ENCODE measurements around the gene HOXD12.

The HOXD12 gene

DNA sequence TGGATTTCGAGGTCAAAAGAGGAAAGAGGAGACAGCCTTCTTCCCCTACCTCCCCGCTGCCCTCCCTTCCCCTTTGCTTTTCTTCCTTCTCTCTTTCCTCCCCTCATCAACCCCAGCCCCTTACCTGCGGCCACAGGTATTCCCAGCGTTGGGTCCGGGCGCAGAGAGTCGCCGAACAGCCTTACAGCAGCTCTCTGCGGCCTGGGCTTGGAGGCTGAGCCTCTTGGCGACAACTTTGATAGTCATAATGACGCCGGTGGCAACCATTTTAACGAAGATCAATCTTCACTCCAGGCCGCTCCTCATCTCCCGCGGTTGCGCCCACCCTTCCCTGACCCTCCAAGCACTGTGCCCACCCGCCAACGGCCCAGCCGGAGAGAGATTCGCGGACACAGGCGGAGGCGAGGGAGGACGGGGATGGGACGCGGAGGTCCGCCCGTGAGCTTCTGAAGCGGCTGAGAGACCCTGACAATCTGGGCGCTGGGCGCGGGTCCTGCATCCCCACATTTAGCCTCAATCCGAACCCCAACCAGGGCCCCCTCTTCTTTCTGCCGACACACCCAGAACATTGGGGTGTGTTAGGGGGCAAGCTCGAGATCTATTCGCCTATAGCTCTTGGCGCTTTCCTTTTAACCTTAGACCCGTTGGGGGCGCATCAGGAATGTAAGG lies 14.3 kb upstream of the HOXD12 start:
- TF ChIP-seq, protein P1, sequence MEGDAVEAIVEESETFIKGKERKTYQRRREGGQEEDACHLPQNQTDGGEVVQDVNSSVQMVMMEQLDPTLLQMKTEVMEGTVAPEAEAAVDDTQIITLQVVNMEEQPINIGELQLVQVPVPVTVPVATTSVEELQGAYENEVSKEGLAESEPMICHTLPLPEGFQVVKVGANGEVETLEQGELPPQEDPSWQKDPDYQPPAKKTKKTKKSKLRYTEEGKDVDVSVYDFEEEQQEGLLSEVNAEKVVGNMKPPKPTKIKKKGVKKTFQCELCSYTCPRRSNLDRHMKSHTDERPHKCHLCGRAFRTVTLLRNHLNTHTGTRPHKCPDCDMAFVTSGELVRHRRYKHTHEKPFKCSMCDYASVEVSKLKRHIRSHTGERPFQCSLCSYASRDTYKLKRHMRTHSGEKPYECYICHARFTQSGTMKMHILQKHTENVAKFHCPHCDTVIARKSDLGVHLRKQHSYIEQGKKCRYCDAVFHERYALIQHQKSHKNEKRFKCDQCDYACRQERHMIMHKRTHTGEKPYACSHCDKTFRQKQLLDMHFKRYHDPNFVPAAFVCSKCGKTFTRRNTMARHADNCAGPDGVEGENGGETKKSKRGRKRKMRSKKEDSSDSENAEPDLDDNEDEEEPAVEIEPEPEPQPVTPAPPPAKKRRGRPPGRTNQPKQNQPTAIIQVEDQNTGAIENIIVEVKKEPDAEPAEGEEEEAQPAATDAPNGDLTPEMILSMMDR (IDR thresholded peaks at IDR 0.05): no peak
- peaks cover 20 to 100% of the 10 kb centered on the region in 2 donors for H3K27me3 ChIP-seq
- H3K27ac ChIP-seq: no peak overlapping the region
- peaks cover 0 to 53% (median 35%) of the 10 kb centered on the region in 4 donors for H3K4me1 ChIP-seq
- DNase-seq: no peak
- peaks cover 0 to 7% (median 0%) of the 10 kb centered on the region in 3 donors for H3K9me3 ChIP-seq
- no peaks in the 10 kb centered on the region for H3K36me3 ChIP-seq
- no peak overlapping the region for H3K4me3 ChIP-seq
- intact Hi-C loops (cut with DNase I; ENCODE audit: low total_unique reads): no loop called here

DNA sequence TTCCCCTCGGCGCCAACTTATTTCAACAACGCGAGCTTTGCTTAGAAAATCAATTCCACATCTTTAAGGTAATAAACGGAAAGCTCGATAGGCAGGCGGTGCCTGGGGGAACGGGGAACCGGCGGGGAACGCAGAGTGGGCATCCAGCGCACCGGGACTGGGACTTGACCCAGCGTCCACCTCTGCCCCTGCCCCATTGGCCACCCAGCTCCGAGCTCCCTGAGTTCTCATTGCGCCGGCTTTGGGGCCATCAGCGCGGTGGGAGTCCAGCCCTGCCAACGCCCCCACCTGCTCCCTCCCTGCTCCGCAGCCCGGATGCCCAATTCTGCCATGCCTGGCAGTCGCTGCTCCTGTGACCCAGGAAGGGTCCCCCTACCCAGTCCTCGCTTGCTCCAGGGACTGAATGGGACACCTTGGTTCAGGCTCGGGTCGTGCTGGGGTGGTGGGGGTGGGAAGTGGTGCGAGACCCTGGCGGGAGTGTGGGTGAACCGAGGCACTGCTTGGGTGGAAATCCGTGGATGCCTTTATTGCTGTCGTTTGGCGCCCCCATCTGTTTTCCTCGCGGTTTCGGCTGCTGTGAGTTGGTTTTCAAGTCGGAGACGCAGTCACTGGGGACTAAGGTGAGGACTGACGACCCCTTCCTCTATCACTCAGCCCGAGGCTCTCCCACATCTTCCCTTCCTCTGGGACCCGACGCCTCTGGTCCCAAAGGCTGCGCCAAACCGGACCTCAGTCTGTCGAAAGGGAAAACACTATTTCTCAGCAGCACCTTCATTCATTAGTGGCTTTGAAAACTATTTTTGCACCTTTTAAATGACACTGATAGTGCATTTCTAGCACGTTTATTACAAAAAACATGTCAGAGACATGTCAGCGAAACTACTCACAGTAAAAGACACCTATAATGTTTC lies 13.5 kb upstream of the HOXD12 start:
- Histone ChIP-seq H3K4me3 (peak overlapping the region in 1 of 2 donors; percentile 15), H3K27me3 (peaks cover 14 to 100% of the 10 kb centered on the region in 2 donors), H3K36me3 (no peaks in the 10 kb centered on the region), H3K4me1 (peaks cover 0 to 47% (median 30%) of the 10 kb centered on the region in 4 donors), H3K9me3 (peaks cover 0 to 7% (median 0%) of the 10 kb centered on the region in 3 donors), H3K27ac (no peak overlapping the region)
- DNase-seq: peak in 1 of 2 donors; percentile 66
- intact Hi-C loops (cut with DNase I; ENCODE audit: low total_unique reads): no loop called here
- TF ChIP-seq, protein P1 (IDR thresholded peaks at IDR 0.05): peak; percentile 42 to 50

DNA sequence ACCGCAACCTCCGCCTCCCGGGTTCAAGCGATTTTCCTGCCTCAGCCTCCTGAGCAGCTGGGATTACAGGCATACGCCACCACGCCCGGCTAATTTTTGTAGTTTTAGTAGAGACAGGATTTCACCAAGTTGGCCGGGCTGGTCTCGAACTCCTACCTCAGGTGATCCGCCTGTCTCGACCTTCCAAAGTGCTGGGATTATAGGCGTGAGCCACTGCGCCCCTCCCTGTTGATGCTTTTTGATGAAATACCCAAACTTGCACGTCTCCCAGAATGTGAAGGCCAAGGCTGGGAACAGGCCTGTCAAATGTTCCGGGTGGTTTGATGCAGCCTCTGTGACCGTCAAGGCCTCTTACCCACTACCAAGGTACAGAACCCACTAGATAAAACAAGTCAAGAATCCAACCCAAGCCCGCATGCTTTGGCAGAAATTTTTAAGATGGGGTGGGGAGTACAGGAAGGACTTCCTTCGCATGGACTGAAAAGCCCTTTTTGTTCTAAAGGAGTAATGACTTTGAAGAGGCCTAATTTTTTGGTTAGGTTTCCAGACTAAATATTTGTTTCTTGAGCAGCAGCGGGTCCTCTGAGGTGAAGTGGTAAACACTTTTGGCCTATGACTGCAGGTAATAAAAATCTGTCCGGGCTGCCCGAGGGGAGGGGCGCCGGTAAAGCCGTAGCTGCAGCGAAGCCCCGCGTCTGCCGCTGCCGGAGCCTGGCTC lies 12.1 kb upstream of the HOXD12 start:
- TF ChIP-seq, protein P1 (IDR thresholded peaks at IDR 0.05): no peak
- Histone ChIP-seq H3K36me3 (no peaks in the 10 kb centered on the region), H3K4me1 (peaks cover 0 to 47% (median 36%) of the 10 kb centered on the region in 4 donors), H3K9me3 (peaks cover 0 to 4% (median 0%) of the 10 kb centered on the region in 3 donors), H3K27me3 (peaks cover 15 to 100% of the 10 kb centered on the region in 2 donors), H3K27ac (no peak overlapping the region), H3K4me3 (no peak overlapping the region)
- DNase-seq: peak in 1 of 2 donors; percentile 54
- intact Hi-C loops (cut with DNase I; ENCODE audit: low total_unique reads): loop anchor here (2.0 kb wide), 1 partner anchor 399 kb away; no protein-coding TSS in a partner anchor

DNA sequence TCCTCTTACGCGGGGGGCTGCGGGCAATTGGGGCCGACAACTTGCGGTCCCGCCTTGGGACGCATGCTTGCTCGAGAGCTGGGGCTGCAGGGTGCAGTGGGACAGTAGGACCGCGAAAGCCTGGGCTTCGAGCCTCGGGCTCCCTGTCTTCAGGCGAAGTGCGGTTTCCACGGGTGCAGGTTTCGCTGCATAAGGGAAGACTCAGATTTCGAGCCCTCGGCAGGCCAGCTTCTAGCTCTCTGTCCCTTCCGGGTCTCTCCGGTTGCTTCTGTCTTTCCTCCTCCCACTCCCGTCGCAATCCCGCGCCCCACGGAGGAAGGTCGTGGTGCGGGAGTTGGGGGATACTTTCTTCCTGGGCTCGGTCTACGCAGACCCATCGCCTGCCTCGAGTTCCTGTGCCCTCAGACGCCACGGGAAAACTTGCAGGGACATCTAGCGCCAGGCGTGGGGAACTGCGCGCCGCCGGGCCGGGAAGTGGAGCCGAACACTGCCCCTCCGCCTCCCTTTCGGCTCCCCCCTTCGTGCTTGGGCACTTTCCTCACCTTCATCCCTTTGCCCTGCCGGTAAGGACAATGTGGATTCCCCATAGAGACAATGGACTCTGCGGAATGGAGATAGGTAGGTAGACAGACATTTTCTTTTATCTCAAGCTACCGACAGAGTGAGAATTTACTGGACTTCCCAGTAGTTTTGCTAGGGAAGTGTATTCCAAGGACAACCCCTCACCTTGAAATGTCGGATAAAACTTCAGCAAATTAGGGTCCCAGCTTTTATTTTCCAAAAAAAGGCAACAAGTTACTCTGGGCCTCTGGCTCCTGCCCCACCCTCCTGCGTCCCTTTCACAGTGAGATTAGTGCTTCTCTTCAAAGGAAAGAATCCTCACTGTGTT lies 11.3 kb upstream of the HOXD12 start:
- no peak overlapping the region for H3K27ac ChIP-seq
- peaks cover 0 to 50% (median 41%) of the 10 kb centered on the region in 4 donors for H3K4me1 ChIP-seq
- TF ChIP-seq, protein P1 (IDR thresholded peaks at IDR 0.05): peak; percentile 71 to 75
- H3K9me3 ChIP-seq: peaks cover 0 to 4% (median 0%) of the 10 kb centered on the region in 3 donors
- H3K4me3 ChIP-seq: peak overlapping the region in 1 of 2 donors; percentile 15
- peak; percentile 51 to 71 for DNase-seq
- H3K36me3 ChIP-seq: no peaks in the 10 kb centered on the region
- intact Hi-C loops (cut with DNase I; ENCODE audit: low total_unique reads): loop anchor here (2.0 kb wide), 1 partner anchor 399 kb away; no protein-coding TSS in a partner anchor
- H3K27me3 ChIP-seq: peaks cover 11 to 100% of the 10 kb centered on the region in 2 donors

Data from tibial artery (tissue), 4 donors.